K562 (cell line): ENCODE results near the gene STXBP5L.

Source experiments
- BRCA1 ChIP-seq, 2 experiments: fragments of 450-650 bp in 1 of 2; sonication (generic) in 1 of 2; formaldehyde crosslinking in 1 of 2; IDR thresholded peaks; 2 replicates each; pipeline versions ENCODE4 v1.5.0 to v1.6.1; 2017 to 2020; ENCODE audit warnings: mild to moderate bottlenecking in 1 of 2, missing genetic modification reagents in 1 of 2
- CREM ChIP-seq: IDR thresholded peaks from 2 replicates; pipeline ENCODE4 v1.6.1; 2014; ENCODE audit warnings: antibody characterized with exemption, low read depth
- GATA2 ChIP-seq: sonication (generic); formaldehyde crosslinking; IDR thresholded peaks from 2 replicates; pipeline ENCODE4 v1.4.0; 2020; ENCODE audit warnings: mild to moderate bottlenecking, missing genetic modification reagents
- GATAD2A ChIP-seq: fragments of 450-650 bp; IDR thresholded peaks from 2 replicates; pipeline ENCODE4 v1.6.1; 2017
- TF ChIP-seq, protein P1 (sequence below), 3 experiments: IDR thresholded peaks in 2 of 3; conservative IDR thresholded peaks in 1 of 3; 2 replicates each; pipeline ENCODE4 v1.5.1; 2011 to 2012; ENCODE audit warnings: low read length in 3 of 3, mild to moderate bottlenecking in 3 of 3, control low read depth in 2 of 3, improper control_type of control experiment in 1 of 3, inconsistent platforms in 1 of 3, low read depth in 1 of 3, mixed read lengths in 1 of 3, moderate library complexity in 1 of 3; ENCODE audit not compliant: insufficient read depth in 2 of 3

DNA sequence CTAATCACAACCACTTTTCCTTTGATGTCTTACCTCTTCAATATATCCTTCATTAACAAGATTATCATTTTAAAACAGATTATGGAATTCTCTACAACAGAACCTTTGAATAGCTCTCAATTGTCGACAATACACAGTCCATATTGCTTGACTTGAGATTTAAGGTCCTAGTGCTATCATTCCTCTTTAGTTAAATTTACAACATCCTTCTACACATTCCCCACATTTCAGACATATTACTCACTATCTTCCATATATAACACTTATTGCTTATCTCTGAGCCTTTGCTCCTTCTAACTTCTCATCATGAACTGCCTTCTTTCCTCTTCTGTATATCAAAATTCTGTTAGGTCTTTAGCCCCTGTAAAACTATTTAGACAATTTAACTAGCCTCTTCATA is 247.0 kb downstream of the STXBP5L start:
- no peak for TF ChIP-seq CREM
- no peak for TF ChIP-seq BRCA1 (IDR thresholded peaks at IDR 0.05)
- TF ChIP-seq BRCA1 (CRISPR knock-in tag; IDR thresholded peaks at IDR 0.05): no peak
- TF ChIP-seq, protein P1, sequence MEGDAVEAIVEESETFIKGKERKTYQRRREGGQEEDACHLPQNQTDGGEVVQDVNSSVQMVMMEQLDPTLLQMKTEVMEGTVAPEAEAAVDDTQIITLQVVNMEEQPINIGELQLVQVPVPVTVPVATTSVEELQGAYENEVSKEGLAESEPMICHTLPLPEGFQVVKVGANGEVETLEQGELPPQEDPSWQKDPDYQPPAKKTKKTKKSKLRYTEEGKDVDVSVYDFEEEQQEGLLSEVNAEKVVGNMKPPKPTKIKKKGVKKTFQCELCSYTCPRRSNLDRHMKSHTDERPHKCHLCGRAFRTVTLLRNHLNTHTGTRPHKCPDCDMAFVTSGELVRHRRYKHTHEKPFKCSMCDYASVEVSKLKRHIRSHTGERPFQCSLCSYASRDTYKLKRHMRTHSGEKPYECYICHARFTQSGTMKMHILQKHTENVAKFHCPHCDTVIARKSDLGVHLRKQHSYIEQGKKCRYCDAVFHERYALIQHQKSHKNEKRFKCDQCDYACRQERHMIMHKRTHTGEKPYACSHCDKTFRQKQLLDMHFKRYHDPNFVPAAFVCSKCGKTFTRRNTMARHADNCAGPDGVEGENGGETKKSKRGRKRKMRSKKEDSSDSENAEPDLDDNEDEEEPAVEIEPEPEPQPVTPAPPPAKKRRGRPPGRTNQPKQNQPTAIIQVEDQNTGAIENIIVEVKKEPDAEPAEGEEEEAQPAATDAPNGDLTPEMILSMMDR (IDR thresholded peaks at IDR 0.05 in 2 of 3, conservative IDR thresholded peaks at IDR 0.05 in 1 of 3; ENCODE audit: insufficient read depth in 2 of 3, low read depth in 1 of 3, low read length in 3 of 3): no peak
- TF ChIP-seq GATA2 (CRISPR knock-in tag): no peak
- no peak for TF ChIP-seq GATAD2A
